Coronary artery (tissue), 2 donors: ENCODE results near the gene P2RY6.
A peak's percentile ranks its signal among the peaks of the same experiment; 100 is the strongest.

ENCODE experiments used
- DNase-seq: peaks from one replicate; pipeline ENCODE4 v3.0.0-alpha.2; 2017; ENCODE audit warnings: low spot score
- H3K27ac ChIP-seq, 2 donors: fragments of 200-600 bp; sonication (generic); one replicate each; pipeline ENCODE4 v1.5.1; 2016 to 2019
- H3K4me3 ChIP-seq: fragments of 200-600 bp; sonication (generic); 2 replicates; pipeline ENCODE4 v1.5.1; 2016; ENCODE audit warnings: mild to moderate bottlenecking, moderate library complexity
- TF ChIP-seq, protein P1 (sequence below): fragments of 200-600 bp; sonication (generic); IDR thresholded peaks from one replicate; pipeline ENCODE4 v1.5.1; 2019; ENCODE audit warnings: antibody characterized with exemption

The P2RY6 gene

DNA sequence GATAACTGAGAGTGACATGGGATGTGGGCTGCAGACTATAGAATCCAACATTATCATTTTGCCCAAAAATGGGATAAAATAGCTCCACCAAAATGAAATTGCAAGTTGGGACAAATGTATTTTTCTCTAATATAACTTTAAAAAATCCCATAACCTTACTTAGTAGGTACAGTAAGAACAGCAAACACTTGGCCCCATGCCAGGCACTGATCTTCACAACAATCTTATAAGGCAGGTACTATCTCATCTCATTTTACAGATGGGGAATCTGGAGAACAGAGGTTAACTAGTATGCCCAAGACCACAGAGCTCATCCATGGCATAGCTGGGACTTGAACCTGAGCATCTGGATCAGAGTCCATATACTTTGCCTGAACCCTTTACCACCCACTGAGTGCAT is 22.5 kb downstream of the P2RY6 start:
- Histone ChIP-seq H3K27ac (no peak overlapping the region), H3K4me3 (no peak overlapping the region)
- no peak for DNase-seq
- TF ChIP-seq, protein P1, sequence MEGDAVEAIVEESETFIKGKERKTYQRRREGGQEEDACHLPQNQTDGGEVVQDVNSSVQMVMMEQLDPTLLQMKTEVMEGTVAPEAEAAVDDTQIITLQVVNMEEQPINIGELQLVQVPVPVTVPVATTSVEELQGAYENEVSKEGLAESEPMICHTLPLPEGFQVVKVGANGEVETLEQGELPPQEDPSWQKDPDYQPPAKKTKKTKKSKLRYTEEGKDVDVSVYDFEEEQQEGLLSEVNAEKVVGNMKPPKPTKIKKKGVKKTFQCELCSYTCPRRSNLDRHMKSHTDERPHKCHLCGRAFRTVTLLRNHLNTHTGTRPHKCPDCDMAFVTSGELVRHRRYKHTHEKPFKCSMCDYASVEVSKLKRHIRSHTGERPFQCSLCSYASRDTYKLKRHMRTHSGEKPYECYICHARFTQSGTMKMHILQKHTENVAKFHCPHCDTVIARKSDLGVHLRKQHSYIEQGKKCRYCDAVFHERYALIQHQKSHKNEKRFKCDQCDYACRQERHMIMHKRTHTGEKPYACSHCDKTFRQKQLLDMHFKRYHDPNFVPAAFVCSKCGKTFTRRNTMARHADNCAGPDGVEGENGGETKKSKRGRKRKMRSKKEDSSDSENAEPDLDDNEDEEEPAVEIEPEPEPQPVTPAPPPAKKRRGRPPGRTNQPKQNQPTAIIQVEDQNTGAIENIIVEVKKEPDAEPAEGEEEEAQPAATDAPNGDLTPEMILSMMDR: no peak

DNA sequence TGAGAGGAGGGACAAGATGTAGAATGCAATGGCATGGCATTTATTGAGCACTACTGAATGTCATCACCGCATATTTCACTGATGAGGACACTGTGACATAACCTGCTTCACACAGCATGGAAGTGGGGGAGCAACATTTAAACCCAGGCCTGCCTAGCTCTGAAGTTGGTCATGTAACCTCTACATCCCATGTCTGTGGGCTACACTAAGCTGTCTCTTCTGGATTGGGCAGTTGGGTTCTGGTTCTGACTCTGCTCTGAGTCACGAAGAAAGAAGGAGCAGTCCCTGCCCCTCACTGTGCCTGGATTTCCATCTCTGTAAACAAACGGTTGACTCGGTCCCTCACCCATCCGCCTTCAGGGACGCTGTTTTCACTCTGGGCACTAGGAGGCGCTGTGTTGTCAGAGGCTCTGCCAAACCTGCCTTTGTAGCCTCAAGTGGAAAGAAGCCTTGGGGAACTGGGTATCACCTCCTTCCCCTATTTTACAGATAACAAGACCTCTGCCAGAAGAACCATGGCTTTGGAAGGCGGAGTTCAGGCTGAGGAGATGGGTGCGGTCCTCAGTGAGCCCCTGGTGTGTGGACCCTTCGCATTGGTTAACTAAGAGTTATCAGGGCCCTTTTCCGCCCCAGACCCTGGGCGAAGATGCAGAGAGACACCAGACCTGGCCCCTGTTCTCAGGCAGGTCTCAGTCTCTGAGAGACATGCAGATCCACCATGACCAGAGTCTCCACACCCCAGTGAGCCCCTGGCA is 23.3 kb downstream of the P2RY6 start:
- TF ChIP-seq, protein P1: peak; percentile 77
- peak overlapping the region in 1 of 2 donors; percentile 30 for H3K27ac ChIP-seq
- DNase-seq: no peak
- no peak overlapping the region for H3K4me3 ChIP-seq

DNA sequence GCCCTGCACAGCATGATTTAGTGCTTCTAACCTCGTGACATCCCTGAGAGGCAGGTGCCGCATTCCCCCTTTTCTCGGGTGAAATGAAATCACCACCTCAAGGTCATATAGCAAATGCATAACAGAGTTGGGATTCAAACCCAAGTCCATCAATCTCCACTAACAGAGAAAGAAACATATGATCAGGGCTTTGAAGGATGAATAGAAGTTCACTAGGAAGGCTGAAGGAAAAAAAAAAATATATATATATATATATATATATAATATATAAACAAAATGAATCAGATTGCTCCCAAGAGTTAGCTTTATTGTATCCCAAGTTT is 23.8 kb downstream of the P2RY6 start:
- TF ChIP-seq, protein P1: no peak
- no peak for DNase-seq
- H3K27ac ChIP-seq: no peak overlapping the region
- no peak overlapping the region for H3K4me3 ChIP-seq

DNA sequence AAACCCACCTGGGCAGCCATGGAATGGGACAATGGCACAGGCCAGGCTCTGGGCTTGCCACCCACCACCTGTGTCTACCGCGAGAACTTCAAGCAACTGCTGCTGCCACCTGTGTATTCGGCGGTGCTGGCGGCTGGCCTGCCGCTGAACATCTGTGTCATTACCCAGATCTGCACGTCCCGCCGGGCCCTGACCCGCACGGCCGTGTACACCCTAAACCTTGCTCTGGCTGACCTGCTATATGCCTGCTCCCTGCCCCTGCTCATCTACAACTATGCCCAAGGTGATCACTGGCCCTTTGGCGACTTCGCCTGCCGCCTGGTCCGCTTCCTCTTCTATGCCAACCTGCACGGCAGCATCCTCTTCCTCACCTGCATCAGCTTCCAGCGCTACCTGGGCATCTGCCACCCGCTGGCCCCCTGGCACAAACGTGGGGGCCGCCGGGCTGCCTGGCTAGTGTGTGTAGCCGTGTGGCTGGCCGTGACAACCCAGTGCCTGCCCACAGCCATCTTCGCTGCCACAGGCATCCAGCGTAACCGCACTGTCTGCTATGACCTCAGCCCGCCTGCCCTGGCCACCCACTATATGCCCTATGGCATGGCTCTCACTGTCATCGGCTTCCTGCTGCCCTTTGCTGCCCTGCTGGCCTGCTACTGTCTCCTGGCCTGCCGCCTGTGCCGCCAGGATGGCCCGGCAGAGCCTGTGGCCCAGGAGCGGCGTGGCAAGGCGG is 24.5 kb downstream of the P2RY6 start:
- Histone ChIP-seq H3K4me3 (no peak overlapping the region), H3K27ac (no peak overlapping the region)
- TF ChIP-seq, protein P1: no peak
- no peak for DNase-seq

DNA sequence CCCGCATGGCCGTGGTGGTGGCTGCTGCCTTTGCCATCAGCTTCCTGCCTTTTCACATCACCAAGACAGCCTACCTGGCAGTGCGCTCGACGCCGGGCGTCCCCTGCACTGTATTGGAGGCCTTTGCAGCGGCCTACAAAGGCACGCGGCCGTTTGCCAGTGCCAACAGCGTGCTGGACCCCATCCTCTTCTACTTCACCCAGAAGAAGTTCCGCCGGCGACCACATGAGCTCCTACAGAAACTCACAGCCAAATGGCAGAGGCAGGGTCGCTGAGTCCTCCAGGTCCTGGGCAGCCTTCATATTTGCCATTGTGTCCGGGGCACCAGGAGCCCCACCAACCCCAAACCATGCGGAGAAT is 25.1 kb downstream of the P2RY6 start:
- H3K27ac ChIP-seq: no peak overlapping the region
- no peak for DNase-seq
- H3K4me3 ChIP-seq: no peak overlapping the region
- TF ChIP-seq, protein P1: no peak

DNA sequence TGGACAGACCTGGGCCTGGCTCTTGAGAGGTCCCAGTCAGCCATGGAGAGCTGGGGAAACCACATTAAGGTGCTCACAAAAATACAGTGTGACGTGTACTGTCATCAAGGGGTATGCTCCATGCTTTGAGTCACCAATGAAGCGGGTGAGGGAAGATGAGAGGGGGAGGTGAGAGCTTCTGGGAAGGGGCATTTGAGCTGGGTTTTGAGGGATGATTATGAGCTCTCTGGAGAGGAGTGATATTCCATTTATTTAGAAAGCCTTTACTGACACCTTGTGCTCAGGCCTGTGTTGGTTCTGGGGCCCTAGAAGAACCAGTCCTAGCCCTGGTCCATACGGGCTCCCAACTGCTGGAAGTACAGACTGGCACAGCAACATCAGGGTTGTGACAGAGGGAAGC is 25.6 kb downstream of the P2RY6 start:
- Histone ChIP-seq H3K27ac (no peak overlapping the region), H3K4me3 (no peak overlapping the region)
- TF ChIP-seq, protein P1: no peak
- no peak for DNase-seq

DNA sequence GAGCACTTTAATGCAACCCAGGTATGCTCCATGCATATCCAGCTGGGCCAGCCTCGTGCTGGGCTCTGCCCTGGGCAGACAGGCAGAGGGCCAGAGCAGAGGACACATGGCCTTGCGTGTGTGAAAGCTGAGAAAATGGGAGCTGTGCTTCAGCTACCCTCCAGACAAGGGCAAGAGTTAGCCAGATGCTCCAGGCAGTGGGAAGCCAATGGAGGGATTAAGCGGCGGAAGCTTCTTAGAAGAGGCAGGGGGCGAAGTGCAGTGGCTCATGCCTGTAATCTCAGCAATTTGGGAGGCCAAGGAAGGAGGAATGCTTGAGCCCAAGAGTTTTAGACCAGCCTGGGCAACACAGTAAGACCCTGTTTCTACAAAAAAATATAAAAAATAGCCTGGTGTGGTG is 26.1 kb downstream of the P2RY6 start:
- Histone ChIP-seq H3K27ac (no peak overlapping the region), H3K4me3 (no peak overlapping the region)
- DNase-seq: no peak
- TF ChIP-seq, protein P1: no peak
